Epithelial cell of prostate (primary cell): ENCODE measurements around the gene ATF7.
A peak's percentile ranks its signal among the peaks of the same experiment; 100 is the strongest.
"Not testable (repeated sequence)": the region's sequence is repeated elsewhere in the genome, so short reads cannot be mapped to it uniquely, and the experiment has no call there.

Experiments
- DNase-seq: peaks from one replicate; pipeline ENCODE4 v3.0.0-alpha.2; 2011; ENCODE audit warnings: low read depth, low spot score
- H3K27ac ChIP-seq: fragments of 450-650 bp; 2 replicates; pipeline ENCODE4 v1.5.1; 2017; ENCODE audit warnings: mild to moderate bottlenecking

ATF7 gene

DNA sequence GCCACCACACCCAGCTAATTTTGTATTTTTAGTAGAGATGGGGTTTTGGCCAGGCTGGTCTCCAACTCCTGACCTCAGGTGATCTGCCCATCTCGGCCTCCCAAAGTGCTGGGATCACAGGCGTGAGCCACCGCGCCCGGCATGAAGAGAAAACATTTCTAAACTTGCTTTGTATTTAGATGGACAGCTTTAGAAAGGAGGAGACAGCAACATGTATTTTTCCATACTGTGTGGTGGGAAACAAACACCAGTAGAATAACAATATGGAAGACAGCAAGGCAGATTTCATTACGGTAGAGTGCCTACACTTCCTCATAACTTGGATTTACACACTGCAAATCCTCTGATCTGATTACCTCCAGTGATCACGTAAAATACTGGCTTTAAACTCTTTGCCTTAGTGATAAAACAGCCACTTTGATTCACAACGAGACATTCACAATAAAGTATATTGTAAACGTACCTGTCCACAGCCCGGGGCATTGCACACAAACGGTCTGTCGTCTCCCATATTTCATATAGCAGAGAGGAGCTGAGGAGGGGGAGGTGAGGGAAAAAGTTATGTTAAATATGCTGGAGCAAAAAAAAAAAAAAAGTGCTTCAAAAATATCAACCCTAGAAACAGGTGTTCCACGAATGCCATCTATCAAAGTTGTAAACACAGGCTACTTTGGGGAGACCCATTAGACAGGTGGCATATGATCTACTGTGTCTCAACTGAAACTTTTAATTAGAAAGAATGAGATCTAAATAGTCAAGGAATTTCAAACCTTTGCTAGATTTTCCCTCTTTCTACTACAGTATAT is 25.5 kb downstream of the ATF7 start:
- DNase-seq: no peak
- H3K27ac ChIP-seq: no peak overlapping the region

DNA sequence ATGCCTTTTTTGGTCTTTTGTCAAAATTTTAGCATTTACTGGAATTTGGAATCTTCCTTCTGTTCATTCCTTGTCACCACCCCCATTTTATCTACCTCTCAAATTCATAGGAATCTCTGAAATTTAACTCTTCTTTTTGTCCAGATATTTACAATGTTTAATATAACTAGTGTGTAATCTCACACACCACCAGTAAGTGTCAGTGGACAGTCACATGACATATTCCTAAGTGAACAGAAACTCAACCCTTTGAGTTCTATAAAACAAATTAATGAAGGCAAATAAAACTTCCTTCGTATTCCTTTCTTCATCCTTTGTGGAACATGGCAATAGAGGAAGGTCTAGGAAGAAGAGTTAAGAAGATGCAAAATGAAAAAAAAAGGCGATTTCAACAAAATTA is 26.6 kb downstream of the ATF7 start:
- no peak for DNase-seq
- no peak overlapping the region for H3K27ac ChIP-seq

GRCh38 chr12:53598971-53599370 is 27.2 kb downstream of the ATF7 start:
- not testable (repeated sequence) for H3K27ac ChIP-seq, DNase-seq

DNA sequence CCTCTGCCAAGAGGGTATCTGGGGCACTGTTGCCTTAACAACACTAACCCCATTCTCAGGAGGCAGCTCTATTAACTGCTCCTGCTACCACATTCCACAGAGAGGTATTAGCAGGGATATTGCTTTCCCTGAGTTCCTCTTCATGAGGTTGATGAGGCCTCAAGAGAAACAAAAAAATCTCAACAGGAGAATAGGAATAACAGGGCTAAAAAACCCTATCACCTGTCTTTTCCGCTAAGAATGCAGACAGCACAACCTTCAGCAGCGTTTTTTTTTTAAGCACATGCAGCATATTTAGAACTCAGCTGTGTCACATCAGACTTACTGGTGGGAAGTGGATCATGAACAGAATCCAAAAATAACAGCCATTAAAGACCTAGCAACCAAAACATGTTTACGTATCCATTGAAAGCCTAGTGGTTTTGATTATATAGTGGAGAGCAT is 29.2 kb downstream of the ATF7 start:
- no peak for DNase-seq
- H3K27ac ChIP-seq: no peak overlapping the region

DNA sequence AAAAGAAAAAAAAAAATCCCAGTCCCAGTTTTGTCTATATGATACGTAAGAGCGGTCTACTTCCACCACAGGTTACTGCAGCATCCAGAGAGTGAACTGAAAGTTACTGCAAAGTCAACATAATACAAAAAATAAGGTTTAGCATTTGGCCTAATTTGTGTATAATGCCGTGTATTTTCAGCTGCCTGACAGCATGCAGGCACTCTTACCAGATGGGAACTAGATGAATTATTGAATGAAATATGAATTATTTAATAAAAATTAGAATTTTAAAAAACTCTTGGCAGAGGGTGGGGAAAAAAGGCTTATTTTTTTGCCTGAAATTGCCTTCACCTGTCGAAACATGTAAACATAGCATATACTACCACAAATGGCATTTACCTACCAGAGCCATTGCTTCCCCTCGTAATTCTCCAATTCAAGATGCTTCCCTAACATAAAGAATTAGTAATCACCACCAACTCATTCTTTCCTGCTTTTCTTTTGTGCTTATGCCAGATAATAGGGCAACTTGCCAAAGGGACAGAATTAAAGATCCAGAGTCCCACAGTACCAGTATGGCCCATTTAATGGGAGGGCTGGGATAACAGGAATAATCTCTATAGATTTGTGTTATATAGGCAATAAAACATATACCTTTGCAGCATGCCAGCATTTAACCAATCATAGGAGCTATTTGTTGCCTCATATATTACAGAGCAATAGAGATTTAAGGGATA is 31.1 kb downstream of the ATF7 start:
- H3K27ac ChIP-seq: no peak overlapping the region
- DNase-seq: no peak

GRCh38 chr12:53593707-53594106 is 32.5 kb downstream of the ATF7 start:
- no peak for DNase-seq
- no peak overlapping the region for H3K27ac ChIP-seq

GRCh38 chr12:53593031-53593430 is 33.2 kb downstream of the ATF7 start:
- DNase-seq: no peak
- no peak overlapping the region for H3K27ac ChIP-seq

DNA sequence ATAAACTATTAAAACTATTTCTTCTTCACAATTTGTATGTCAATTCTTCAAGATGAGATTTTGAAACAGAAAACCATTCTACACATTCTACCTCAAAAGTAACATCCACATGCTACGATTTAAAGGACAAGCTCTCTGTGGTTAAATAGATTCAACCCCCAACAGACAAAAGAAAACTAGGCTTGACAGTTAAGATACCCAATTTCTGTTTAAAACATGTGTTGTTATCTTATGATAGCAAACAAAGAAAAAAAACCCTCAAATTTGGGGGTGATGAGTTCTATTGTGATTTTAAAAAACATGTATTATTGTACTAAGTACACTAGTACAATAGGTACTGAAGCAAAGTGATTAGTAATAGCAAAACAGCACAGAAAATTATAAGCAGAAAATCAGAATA is 33.8 kb downstream of the ATF7 start:
- H3K27ac ChIP-seq: no peak overlapping the region
- no peak for DNase-seq

- no peak overlapping the region for H3K27ac ChIP-seq
- no peak for DNase-seq
Observed at GRCh38 chr12:53591301-53592206, 34.6 kb downstream of the ATF7 start.

- no peak for DNase-seq
- no peak overlapping the region for H3K27ac ChIP-seq
Observed at GRCh38 chr12:53590652-53591051, 35.5 kb downstream of the ATF7 start.

DNA sequence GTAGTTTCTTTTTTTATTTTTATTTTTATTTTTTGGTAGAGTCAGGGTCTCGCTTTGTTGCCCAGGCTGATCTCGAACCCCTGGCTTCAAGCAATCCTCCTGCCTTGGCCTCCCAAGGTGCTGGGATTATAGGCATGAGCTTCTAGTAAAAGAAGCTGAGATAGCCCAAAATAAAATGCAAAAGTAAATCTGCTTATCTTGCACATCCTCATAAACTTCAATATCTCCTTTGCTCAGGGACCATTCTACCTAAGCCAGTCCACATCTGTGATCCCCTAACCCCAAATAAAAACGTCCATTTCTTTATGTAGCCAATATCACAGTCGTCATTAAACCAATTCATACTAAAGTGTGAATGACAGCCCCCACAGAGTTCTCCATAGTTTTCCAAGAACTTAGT is 36.3 kb downstream of the ATF7 start:
- H3K27ac ChIP-seq: no peak overlapping the region
- no peak for DNase-seq

DNA sequence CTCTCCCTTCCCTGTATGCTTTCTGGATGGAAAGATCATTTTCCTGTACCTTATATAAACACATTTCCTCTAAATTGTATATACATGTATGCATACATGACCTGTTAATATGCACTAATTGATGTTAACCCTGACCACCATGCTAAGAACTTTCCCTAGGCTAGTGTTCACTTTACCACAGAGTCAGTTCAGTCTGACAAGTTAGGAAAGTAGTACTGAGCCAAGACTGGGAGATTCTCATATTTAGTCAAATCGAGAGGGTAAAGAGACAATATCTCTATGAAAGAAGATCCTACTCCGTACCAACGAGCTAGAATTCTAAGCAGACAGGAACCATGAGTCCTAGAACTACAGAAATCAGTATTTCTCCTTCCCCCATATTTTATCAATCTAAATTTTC is 36.8 kb downstream of the ATF7 start:
- H3K27ac ChIP-seq: no peak overlapping the region
- DNase-seq: no peak

- no peak for DNase-seq
Observed at GRCh38 chr12:53588123-53588522, 38.1 kb downstream of the ATF7 start.

DNA sequence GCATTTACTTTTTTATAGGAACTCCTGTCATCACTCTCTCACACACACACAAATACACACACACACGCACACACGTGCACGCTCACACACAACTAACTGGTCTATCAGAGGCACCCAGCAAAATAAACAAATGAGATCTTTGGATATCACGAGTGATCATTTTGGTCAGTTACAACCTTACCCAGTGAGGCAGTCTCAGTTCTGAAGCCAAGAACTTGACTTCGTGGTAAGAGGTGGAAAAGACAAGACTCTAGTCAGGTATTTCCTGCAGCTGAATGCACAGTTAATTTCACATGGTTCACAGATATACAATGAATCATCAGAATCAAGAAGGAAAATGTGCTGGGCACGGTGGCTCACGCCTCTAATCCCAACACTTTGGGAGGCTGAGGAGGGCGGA is 39.4 kb downstream of the ATF7 start:
- DNase-seq: no peak
- no peak overlapping the region for H3K27ac ChIP-seq

More at GRCh38 chr12:53588123-53588522, 38.1 kb downstream of the ATF7 start:
- no peak overlapping the region for H3K27ac ChIP-seq

DNA sequence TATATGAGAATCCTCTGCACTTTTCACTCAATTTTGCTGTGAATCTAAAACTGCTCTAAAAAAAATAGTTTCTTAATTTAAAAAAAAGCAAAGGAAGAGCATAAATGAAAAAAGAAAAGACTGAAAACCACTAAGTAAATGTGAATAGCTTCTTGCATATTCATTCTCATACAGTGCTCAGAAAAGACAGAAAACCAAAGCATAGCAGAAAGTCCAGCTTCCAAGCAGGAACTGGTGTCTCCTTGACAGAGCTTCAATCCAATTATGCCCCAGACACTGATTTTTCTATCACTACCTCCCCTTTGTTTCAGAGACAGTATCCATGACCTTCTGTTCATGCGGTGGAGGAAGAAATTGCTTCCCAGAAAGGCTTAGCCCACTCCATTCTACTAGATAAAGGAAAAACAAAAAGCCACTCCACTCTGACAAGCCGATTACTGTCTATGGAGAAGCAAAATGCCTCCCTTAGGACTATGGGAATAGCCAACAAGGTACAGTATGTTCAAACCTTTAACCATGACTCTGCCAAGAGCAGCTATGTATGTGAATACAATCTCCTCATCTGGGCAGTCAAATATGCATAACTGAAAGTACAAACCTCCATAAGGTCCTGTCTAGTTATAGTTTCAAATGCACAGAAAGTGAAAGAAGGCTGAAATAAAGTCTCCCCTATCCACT is 40.6 kb downstream of the ATF7 start:
- no peak overlapping the region for H3K27ac ChIP-seq
- DNase-seq: no peak

- no peak for DNase-seq
- no peak overlapping the region for H3K27ac ChIP-seq
Observed at GRCh38 chr12:53579545-53579955, 46.6 kb downstream of the ATF7 start.

DNA sequence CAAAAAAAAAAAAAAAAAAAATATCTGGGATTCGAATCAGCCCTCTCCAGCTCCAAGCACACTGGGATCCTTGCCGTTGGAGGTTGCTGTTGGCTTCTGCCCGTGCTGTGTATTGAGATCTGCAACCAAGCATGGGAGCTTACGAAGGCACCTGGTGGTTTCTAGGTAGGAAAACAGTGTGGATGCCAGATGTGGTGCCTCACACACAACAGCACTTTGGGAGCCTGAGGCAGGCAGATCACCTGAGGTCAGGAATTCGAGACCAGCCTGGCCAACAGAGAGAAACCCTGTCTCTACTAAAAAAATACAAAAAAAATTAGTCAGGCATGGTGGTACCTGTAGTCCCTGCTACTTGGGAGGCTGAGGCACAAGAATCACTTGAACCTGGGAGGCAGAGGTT is 47.4 kb downstream of the ATF7 start:
- H3K27ac ChIP-seq: no peak overlapping the region
- no peak for DNase-seq

- DNase-seq: no peak
- H3K27ac ChIP-seq: no peak overlapping the region
Observed at GRCh38 chr12:53577941-53578352, 48.2 kb downstream of the ATF7 start.

- DNase-seq: peak; percentile 73
- H3K27ac ChIP-seq: peak overlapping the region; percentile 81
Observed at GRCh38 chr12:53575502-53576249, 50.5 kb downstream of the ATF7 start.
